HTR-8/SVneo (cell line): ENCODE data around the gene FHAD1.
A peak's percentile ranks its signal among the peaks of the same experiment; 100 is the strongest.
"Not testable (repeated sequence)": the region's sequence is repeated elsewhere in the genome, so short reads cannot be mapped to it uniquely, and the experiment has no call there.

Experiments used
- DNase-seq: peaks from one replicate; pipeline ENCODE4 v3.0.0; 2011; ENCODE audit warnings: low spot score, mixed read lengths; ENCODE audit not compliant: insufficient read length
- FAIRE-seq: peaks from 2 replicates; lab custom pipeline; 2011; peaks lifted over from hg19 to GRCh38; lab: Jason Lieb, UNC

FHAD1 gene

GRCh38 chr1:15355968-15356625 is 109.1 kb downstream of the FHAD1 start:
- peak; percentile 48 for FAIRE-seq
- peak; percentile 67 for DNase-seq

- no peak for FAIRE-seq
- no peak for DNase-seq
These were observed 110.7 kb downstream of the FHAD1 start for GRCh38 chr1:15357612-15358207.

GRCh38 chr1:15358565-15359133 is 111.6 kb downstream of the FHAD1 start:
- no peak for DNase-seq
- FAIRE-seq, result no peak

GRCh38 chr1:15360700-15361099 is 113.7 kb downstream of the FHAD1 start:
- FAIRE-seq (no peak), DNase-seq (no peak)

- DNase-seq (no peak), FAIRE-seq (no peak)
These were observed 115.2 kb downstream of the FHAD1 start for GRCh38 chr1:15362096-15362736.

GRCh38 chr1:15362737-15363128 is 115.7 kb downstream of the FHAD1 start:
- FAIRE-seq, result no peak
- no peak for DNase-seq

- DNase-seq (no peak), FAIRE-seq (no peak)
These were observed 117.7 kb downstream of the FHAD1 start for GRCh38 chr1:15364740-15365139.

GRCh38 chr1:15368888-15369287 is 121.9 kb downstream of the FHAD1 start:
- DNase-seq (no peak), FAIRE-seq (no peak)

GRCh38 chr1:15370268-15370667 is 123.2 kb downstream of the FHAD1 start:
- FAIRE-seq, result no peak
- DNase-seq, result no peak

- FAIRE-seq (no peak), DNase-seq (no peak)
These were observed 123.9 kb downstream of the FHAD1 start for GRCh38 chr1:15370781-15371520.

- DNase-seq (no peak), FAIRE-seq (no peak)
These were observed 124.9 kb downstream of the FHAD1 start for GRCh38 chr1:15371610-15372545.

GRCh38 chr1:15378729-15379128 is 131.7 kb downstream of the FHAD1 start:
- FAIRE-seq (no peak), DNase-seq (no peak)

- not testable (repeated sequence) for FAIRE-seq, DNase-seq
These were observed 132.1 kb downstream of the FHAD1 start for GRCh38 chr1:15379151-15379550.

- FAIRE-seq, result no peak
These were observed 133.8 kb downstream of the FHAD1 start for GRCh38 chr1:15380601-15381508.

GRCh38 chr1:15381805-15382204 is 134.8 kb downstream of the FHAD1 start:
- FAIRE-seq (no peak), DNase-seq (no peak)

More at GRCh38 chr1:15380601-15381508, 133.8 kb downstream of the FHAD1 start:
- DNase-seq, result no peak

- DNase-seq (no peak), FAIRE-seq (no peak)
These were observed 135.8 kb downstream of the FHAD1 start for GRCh38 chr1:15382601-15383518.

- DNase-seq, result no peak
- FAIRE-seq, result no peak
These were observed 136.8 kb downstream of the FHAD1 start for GRCh38 chr1:15383810-15384209.
